GM12878 (cell line): ENCODE results near the gene GRM7. TPM values are rescaled to one million over a fixed set of nuclear protein-coding genes. Genes with fewer than 3 reads are reported as not detected.

Experiments
- ATAC-seq: fragments of 200-7000 bp; cut with Tn5 transposase; 3 replicates; pipeline ENCODE4 v1.9.1; 2020; ENCODE audit warnings: mild to moderate bottlenecking, moderate library complexity
- BruUV-seq: library from RNA; stranded (reverse); fragments of 400-500 nt; replicated peaks from 2 replicates; lab custom pipeline; 2021; lab: Mats Ljungman, UMichigan
- CTCF ChIA-PET: fragments of 300-600 bp; sonication (Branson Sonifier 250); formaldehyde crosslinking; extraction: SDS; loops from one replicate; lab custom pipeline; 2021; ENCODE audit warnings: inconsistent platforms; lab: Yijun Ruan, JAX
- POLR2A ChIA-PET: fragments of 350-600 bp; formaldehyde crosslinking; extraction: SDS; loops from one replicate; lab custom pipeline; 2021; ENCODE audit warnings: inconsistent platforms; lab: Charles Lee
- RAD21 ChIA-PET: fragments of 300-600 bp; sonication (Branson Sonifier 250); formaldehyde crosslinking; loops from one replicate; lab custom pipeline; 2023; ENCODE audit warnings: antibody characterized with exemption; ENCODE audit not compliant: unreplicated experiment; lab: Charles Lee
- SMC1A ChIA-PET: fragments of 300-600 bp; sonication (Branson Sonifier 250); formaldehyde crosslinking; loops from one replicate; lab custom pipeline; 2023; ENCODE audit not compliant: unreplicated experiment, uncharacterized antibody; lab: Charles Lee
- DNase-seq: peaks from one replicate; pipeline ENCODE4 v3.0.0-alpha.2; 2011; ENCODE audit warnings: low read depth, low spot score
- FAIRE-seq: peaks from 3 replicates; lab custom pipeline; 2011; peaks lifted over from hg19 to GRCh38; lab: Jason Lieb, UNC
- H2AFZ ChIP-seq: 2 replicates; pipeline ENCODE4 v1.6.0; 2011; ENCODE audit warnings: low read depth, low read length, control low read depth; ENCODE audit not compliant: control insufficient read depth
- H3K27ac ChIP-seq: 2 replicates; pipeline ENCODE4 v1.5.1; 2011; ENCODE audit warnings: control low read depth; ENCODE audit not compliant: control insufficient read depth, insufficient read depth
- H3K27me3 ChIP-seq, 2 experiments: replicated peaks in 1 of 2; 2 replicates each; pipeline versions ENCODE4 v1.6.0 to v1.6.1; 2011; ENCODE audit warnings: low read length in 1 of 2; ENCODE audit not compliant: control insufficient read depth in 2 of 2, insufficient read depth in 2 of 2
- H3K36me3 ChIP-seq, 2 experiments: 2 replicates each; pipeline ENCODE4 v1.5.1; 2011; ENCODE audit warnings: low read length in 1 of 2; ENCODE audit not compliant: control insufficient read depth in 2 of 2, insufficient read depth in 2 of 2
- H3K4me1 ChIP-seq: 2 replicates; pipeline ENCODE4 v1.6.1; 2011; ENCODE audit warnings: mild to moderate bottlenecking, low read length, moderate library complexity, mixed read lengths; ENCODE audit not compliant: control insufficient read depth, insufficient read depth
- H3K4me2 ChIP-seq: 2 replicates; pipeline ENCODE4 v1.6.0; 2011; ENCODE audit warnings: control low read depth; ENCODE audit not compliant: control insufficient read depth, insufficient read depth
- H3K4me3 ChIP-seq: fragments of 200-600 bp; sonication (generic); 2 replicates; pipeline ENCODE4 v1.5.1; 2016
- H3K79me2 ChIP-seq: 2 replicates; pipeline ENCODE4 v1.6.0; 2011; ENCODE audit warnings: low read length; ENCODE audit not compliant: control insufficient read depth, insufficient read depth
- H3K9ac ChIP-seq: 2 replicates; pipeline ENCODE4 v1.8.0; 2011; ENCODE audit warnings: low read length, control low read depth, mixed read lengths; ENCODE audit not compliant: control insufficient read depth, insufficient read depth
- H3K9me3 ChIP-seq: replicated peaks from 3 replicates; pipeline ENCODE4 v1.5.1; 2011; ENCODE audit warnings: mild to moderate bottlenecking, low read length; ENCODE audit not compliant: control insufficient read depth, insufficient read depth
- H4K20me1 ChIP-seq: 2 replicates; pipeline ENCODE4 v1.6.0; 2011; ENCODE audit not compliant: control insufficient read depth, insufficient read depth
- ATF3 ChIP-seq: IDR thresholded peaks from 2 replicates; pipeline ENCODE4 v1.6.1; 2011; ENCODE audit warnings: low read depth, mild to moderate bottlenecking, low read length, moderate library complexity, borderline replicate concordance; ENCODE audit errors: extremely low read depth
- BCLAF1 ChIP-seq: fragments of 450-650 bp; IDR thresholded peaks from 2 replicates; pipeline ENCODE4 v1.6.1; 2017; ENCODE audit warnings: antibody characterized with exemption, mild to moderate bottlenecking, moderate library complexity
- BMI1 ChIP-seq: fragments of 450-650 bp; IDR thresholded peaks from 2 replicates; pipeline ENCODE4 v1.6.1; 2016; ENCODE audit warnings: mild to moderate bottlenecking, moderate library complexity, borderline replicate concordance
- DPF2 ChIP-seq: fragments of 450-650 bp; IDR thresholded peaks from 2 replicates; pipeline ENCODE4 v1.6.1; 2017; ENCODE audit warnings: mild to moderate bottlenecking
- FOXM1 ChIP-seq: IDR thresholded peaks from 2 replicates; pipeline ENCODE4 v1.6.1; 2012; ENCODE audit warnings: low read depth, mild to moderate bottlenecking, inconsistent platforms, low read length, moderate library complexity
- GATAD2B ChIP-seq: fragments of 450-650 bp; conservative IDR thresholded peaks from 2 replicates; pipeline ENCODE4 v1.6.1; 2017; ENCODE audit warnings: low read depth, mild to moderate bottlenecking, moderate library complexity
- KDM1A ChIP-seq: fragments of 200-600 bp; sonication (generic); IDR thresholded peaks from 2 replicates; pipeline ENCODE4 v1.6.1; 2016; ENCODE audit warnings: borderline replicate concordance
- MEF2A ChIP-seq: IDR thresholded peaks from 2 replicates; pipeline ENCODE4 v1.6.1; 2011; ENCODE audit warnings: low read depth, mild to moderate bottlenecking, low read length, moderate library complexity; ENCODE audit not compliant: insufficient read depth
- PML ChIP-seq: IDR thresholded peaks from 2 replicates; pipeline ENCODE4 v1.6.1; 2012; ENCODE audit warnings: low read length, inconsistent platforms
- RFX5 ChIP-seq: IDR thresholded peaks from 2 replicates; pipeline ENCODE4 v1.6.1; 2011; ENCODE audit warnings: low read depth, low read length, improper control_type of control experiment
- SIX5 ChIP-seq: IDR thresholded peaks from 2 replicates; pipeline ENCODE4 v1.6.1; 2011; ENCODE audit warnings: mild to moderate bottlenecking, low read depth, low read length, moderate library complexity; ENCODE audit not compliant: severe bottlenecking
- SREBF1 ChIP-seq: IDR thresholded peaks from 2 replicates; pipeline ENCODE4 v1.6.1; 2012; ENCODE audit warnings: mild to moderate bottlenecking, low read length
- WRNIP1 ChIP-seq: IDR thresholded peaks from 2 replicates; pipeline ENCODE4 v1.6.1; 2011; ENCODE audit warnings: low read depth, low read length, improper control_type of control experiment, borderline replicate concordance
- YBX1 ChIP-seq: fragments of 450-650 bp; IDR thresholded peaks from 2 replicates; pipeline ENCODE4 v1.6.1; 2016; ENCODE audit warnings: antibody characterized with exemption
- WGBS: methylation state at CpG from one replicate; pipeline ENCODE4 v1.1.6; 2016; ENCODE audit warnings: low lambda C conversion rate; ENCODE audit not compliant: insufficient replicate concordance, insufficient coverage; ENCODE audit errors: missing lambda C conversion rate; 5-methylcytosine and 5-hydroxymethylcytosine counted together
- in situ Hi-C: fragments of 300-500 bp; cut with MboI; formaldehyde crosslinking; loops from 9 replicates; pipeline ENCODE4 v1.14.3; 2018; ENCODE audit warnings: mixed read lengths
- intact Hi-C: fragments of 100-400 bp; cut with micrococcal nuclease; formaldehyde crosslinking; loops from one replicate; pipeline ENCODE4 v1.14.2; 2022; ENCODE audit not compliant: unreplicated experiment
- polyA plus RNA-seq, 11 experiments: library from polyadenylated mRNA; depleted of rRNA in 4 of 11; unstranded in 6 of 11; stranded (reverse) in 5 of 11; fragments of >200 nt; fragmentation: Nextera tagmentation in 4 of 11; fragmentation: Illumina TruSeq in 1 of 11; extraction: Ambion mirVana in 4 of 11; extraction: Trizol in 1 of 11; gene quantifications; 1 replicate in 1 of 11; 2 replicates in 10 of 11; pipeline versions ENCODE4 v1.2.1 to v1.2.3, GENCODE V29; 2011 to 2016; ENCODE audit warnings: inconsistent platforms in 2 of 11, missing spikeins in 2 of 11, low read depth in 1 of 11
- total RNA-seq, 4 experiments: library from RNA; depleted of rRNA in 3 of 4; stranded (reverse); fragments of >200 nt in 3 of 4; fragmentation: Illumina TruSeq in 1 of 4; extraction: Trizol in 1 of 4; gene quantifications; 2 replicates each; pipeline versions ENCODE4 v1.2.1 to v1.2.3, GENCODE V29; 2013 to 2021
- TF ChIP-seq, protein P1 (sequence below): IDR thresholded peaks from 2 replicates; pipeline ENCODE4 v1.6.1; 2011; ENCODE audit warnings: borderline replicate concordance, low read depth, mild to moderate bottlenecking, moderate library complexity, mixed read lengths, low read length; ENCODE audit not compliant: insufficient read depth; ENCODE audit errors: extremely low read length

Gene GRM7
- total and polyA plus RNA-seq, 10 of the 15 experiments (the other 5 are each of a cell fraction or from before 2014, with no cell fraction given): not detected

DNA sequence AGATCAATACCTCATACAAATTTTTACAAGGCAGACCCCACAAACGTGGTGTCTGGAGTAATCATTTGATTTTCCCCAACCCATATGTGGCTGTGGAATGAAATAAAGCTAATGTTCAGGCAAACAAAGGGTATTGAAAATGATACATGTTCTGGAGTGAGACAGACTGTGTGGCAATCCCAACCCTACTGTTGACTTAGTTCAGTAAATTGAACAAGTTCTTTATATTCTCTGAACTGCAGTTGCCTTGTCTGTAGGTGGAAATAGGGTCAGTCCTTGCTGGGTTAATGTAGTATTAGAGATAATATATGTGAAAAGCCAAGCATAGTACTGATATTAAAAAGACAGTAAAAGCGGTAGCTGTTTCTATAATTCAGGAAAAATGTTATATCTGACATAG, 69.0 kb downstream of the GRM7 start:
- no peak overlapping the region for H3K9ac ChIP-seq
- 13% methylated on average over 2 of the region's 2 CpGs for WGBS
- H4K20me1 ChIP-seq: no peaks in the 10 kb centered on the region
- H2AFZ ChIP-seq: no peak overlapping the region
- no peak for ATAC-seq
- BruUV-seq: no TSS peak
- intact Hi-C loops: no loop called here
- ChIA-PET CTCF (no interaction called here), RAD21 (no interaction called here), SMC1A (no interaction called here)
- no peaks in the 10 kb centered on the region for H3K36me3 ChIP-seq
- no peak overlapping the region for H3K27ac ChIP-seq
- in situ Hi-C loops: no loop called here
- TF ChIP-seq BMI1 (no peak), SIX5 (no peak), GATAD2B (no peak), BCLAF1 (no peak), FOXM1 (no peak), RFX5 (no peak), PML (no peak), DPF2 (no peak), KDM1A (no peak), WRNIP1 (no peak), ATF3 (no peak), MEF2A (no peak), SREBF1 (no peak), YBX1 (no peak)
- TF ChIP-seq, protein P1, sequence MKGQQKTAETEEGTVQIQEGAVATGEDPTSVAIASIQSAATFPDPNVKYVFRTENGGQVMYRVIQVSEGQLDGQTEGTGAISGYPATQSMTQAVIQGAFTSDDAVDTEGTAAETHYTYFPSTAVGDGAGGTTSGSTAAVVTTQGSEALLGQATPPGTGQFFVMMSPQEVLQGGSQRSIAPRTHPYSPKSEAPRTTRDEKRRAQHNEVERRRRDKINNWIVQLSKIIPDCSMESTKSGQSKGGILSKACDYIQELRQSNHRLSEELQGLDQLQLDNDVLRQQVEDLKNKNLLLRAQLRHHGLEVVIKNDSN: no peak
- TF ChIP-seq, all 136 proteins: peak for 0
- POLR2A ChIA-PET: no interaction called here
- no peaks in the 10 kb centered on the region for H3K9me3 ChIP-seq
- no peak overlapping the region for H3K4me2 ChIP-seq
- no peak for DNase-seq
- no peak for FAIRE-seq
- H3K27me3 ChIP-seq: no peaks in the 10 kb centered on the region
- no peaks in the 10 kb centered on the region for H3K4me1 ChIP-seq
- no peak overlapping the region for H3K4me3 ChIP-seq
- H3K79me2 ChIP-seq: no peaks in the 10 kb centered on the region
